ENCODE measurements around the gene PCDHB12.
"Not testable (repeated sequence)": the region's sequence is repeated elsewhere in the genome, so short reads cannot be mapped to it uniquely, and the experiment has no call there.

PCDHB12 gene

DNA sequence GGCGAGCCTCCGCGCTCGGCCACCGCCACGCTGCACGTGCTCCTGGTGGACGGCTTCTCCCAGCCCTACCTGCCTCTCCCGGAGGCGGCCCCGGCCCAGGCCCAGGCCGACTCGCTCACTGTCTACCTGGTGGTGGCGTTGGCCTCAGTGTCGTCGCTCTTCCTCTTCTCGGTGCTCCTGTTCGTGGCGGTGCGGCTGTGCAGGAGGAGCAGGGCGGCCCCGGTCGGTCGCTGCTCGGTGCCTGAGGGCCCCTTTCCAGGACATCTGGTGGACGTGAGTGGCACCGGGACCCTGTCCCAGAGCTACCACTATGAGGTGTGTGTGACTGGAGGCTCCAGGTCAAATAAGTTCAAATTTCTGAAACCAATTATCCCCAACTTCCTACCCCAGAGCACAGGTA, 2.3 kb downstream of the PCDHB12 start:
- DNase-seq: not testable (repeated sequence)

DNA sequence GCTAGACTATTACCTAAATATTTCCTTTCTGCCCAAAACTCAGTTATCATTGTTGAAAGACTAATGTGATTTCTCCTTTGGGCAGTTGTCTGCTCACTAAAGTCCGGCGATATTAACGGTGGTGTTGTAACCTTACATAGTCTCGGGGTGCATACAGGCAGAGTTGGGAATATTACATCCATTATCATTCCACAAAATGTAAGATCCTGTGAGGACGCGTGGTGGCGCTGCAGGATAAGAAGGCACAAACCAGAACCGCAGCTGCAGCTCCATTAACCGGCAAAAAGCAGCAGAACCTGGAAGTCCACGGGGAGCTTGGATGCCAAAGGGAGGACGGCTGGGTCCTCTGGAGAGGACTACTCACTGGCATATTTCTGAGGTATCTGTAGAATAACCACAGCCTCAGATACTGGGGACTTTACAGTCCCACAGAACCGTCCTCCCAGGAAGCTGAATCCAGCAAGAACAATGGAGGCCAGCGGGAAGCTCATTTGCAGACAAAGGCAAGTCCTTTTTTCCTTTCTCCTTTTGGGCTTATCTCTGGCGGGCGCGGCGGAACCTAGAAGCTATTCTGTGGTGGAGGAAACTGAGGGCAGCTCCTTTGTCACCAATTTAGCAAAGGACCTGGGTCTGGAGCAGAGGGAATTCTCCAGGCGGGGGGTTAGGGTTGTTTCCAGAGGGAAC, 5.3 kb downstream of the PCDHB12 start, which contains the start of gene PCDHB13:
Gene PCDHB13, plus strand, starts transcription at position 264 of the 684 bp plus-strand sequence. Its CDS starts 205 bp downstream, at position 469.
- DNase-seq: not testable (repeated sequence)

DNA sequence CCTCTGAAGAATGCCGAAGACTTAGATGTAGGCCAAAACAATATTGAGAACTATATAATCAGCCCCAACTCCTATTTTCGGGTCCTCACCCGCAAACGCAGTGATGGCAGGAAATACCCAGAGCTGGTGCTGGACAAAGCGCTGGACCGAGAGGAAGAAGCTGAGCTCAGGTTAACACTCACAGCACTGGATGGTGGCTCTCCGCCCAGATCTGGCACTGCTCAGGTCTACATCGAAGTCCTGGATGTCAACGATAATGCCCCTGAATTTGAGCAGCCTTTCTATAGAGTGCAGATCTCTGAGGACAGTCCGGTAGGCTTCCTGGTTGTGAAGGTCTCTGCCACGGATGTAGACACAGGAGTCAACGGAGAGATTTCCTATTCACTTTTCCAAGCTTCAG, 6.1 kb downstream of the PCDHB12 start:
- not testable (repeated sequence) for DNase-seq

GRCh38 chr5:141215504-141215903, 7.0 kb downstream of the PCDHB12 start:
- not testable (repeated sequence) for DNase-seq

DNA sequence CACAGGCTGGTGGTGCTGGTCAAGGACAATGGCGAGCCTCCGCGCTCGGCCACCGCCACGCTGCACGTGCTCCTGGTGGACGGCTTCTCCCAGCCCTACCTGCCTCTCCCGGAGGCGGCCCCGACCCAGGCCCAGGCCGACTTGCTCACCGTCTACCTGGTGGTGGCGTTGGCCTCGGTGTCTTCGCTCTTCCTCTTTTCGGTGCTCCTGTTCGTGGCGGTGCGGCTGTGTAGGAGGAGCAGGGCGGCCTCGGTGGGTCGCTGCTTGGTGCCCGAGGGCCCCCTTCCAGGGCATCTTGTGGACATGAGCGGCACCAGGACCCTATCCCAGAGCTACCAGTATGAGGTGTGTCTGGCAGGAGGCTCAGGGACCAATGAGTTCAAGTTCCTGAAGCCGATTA, 7.5 kb downstream of the PCDHB12 start:
- not testable (repeated sequence) for DNase-seq

- no peak for DNase-seq
Observed at GRCh38 chr5:141223112-141223783, 14.7 kb downstream of the PCDHB12 start, which contains the start of gene PCDHB14. TSS of gene PCDHB14 (plus strand) at chr5:141223343. CDS start at chr5:141223506, 163 bp downstream.

GRCh38 chr5:141224844-141225243, 16.3 kb downstream of the PCDHB12 start:
- not testable (repeated sequence) for DNase-seq

GRCh38 chr5:141225421-141225820, 16.9 kb downstream of the PCDHB12 start:
- DNase-seq: not testable (repeated sequence)

GRCh38 chr5:141234109-141234667, 25.7 kb downstream of the PCDHB12 start:
- DNase-seq: no peak

DNA sequence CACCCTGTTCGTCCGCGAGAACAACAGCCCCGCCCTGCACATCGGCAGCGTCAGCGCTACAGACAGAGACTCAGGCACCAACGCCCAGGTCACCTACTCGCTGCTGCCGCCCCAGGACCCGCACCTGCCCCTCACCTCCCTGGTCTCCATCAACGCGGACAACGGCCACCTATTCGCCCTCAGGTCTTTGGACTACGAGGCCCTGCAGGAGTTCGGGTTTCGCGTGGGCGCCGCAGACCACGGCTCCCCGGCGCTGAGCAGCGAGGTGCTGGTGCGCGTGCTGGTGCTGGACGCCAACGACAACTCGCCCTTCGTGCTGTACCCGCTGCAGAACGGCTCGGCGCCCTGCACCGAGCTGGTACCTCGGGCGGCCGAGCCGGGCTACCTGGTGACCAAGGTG, 27.4 kb downstream of the PCDHB12 start:
- DNase-seq: not testable (repeated sequence)

DNA sequence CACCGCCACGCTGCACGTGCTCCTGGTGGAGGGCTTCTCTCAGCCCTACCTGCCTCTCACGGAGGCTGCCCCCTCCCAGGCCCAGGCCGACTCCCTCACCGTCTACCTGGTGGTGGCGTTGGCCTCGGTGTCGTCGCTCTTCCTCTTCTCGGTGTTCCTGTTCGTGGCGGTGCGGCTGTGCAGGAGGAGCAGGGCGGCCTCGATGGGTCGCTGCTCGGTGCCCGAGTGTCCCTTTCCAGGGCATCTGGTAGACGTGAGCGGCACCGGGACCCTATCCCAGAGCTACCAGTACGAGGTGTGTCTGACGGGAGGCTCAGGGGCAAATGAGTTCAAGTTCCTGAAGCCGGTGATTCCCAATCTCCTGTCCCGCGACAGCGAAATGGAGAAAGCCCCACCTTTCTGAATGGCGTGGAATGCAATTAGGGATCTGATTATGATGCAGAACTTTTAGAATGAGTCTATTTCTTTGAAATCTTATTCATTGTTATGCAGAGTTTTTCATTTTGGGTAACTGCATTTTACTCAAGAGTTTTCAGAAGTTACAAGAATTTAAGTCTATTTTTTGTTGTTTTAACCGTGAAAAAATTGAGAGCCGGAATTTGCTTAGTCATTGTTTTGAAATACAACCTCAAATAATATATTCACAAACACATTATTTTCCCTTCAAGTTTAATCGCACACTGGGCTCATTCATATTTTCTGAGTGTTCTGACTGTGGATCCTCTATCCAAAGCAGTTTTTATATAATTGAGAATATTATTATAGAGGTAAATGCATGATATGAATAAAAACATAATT, 28.2 kb downstream of the PCDHB12 start:
- DNase-seq: no peak

DNA sequence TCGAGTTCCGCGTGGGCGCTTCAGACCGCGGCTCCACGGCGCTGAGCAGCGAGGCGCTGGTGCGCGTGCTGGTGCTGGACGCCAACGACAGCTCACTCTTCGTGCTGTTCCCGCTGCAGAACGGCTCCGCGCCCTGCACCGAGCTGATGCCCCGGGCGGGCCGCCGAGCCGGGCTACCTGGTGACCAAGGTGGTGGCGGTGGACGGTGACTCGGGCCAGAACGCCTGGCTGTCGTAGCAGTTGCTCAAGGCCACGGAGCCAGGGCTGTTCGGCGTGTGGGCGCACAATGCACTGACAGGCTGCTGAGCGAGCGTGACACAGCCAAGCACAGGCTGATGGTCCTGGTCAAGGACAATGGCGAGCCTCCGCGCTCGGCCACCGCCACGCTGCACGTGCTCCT, 33.0 kb downstream of the PCDHB12 start:
- DNase-seq: no peak

GRCh38 chr5:141245250-141245717, 36.8 kb downstream of the PCDHB12 start, which contains the start of gene PCDHB15:
TSS of gene PCDHB15 (plus strand) at chr5:141245395. CDS start at chr5:141245579, 184 bp downstream.
- DNase-seq: peak in 1 of 2 donors; percentile 14

- DNase-seq: not testable (repeated sequence)
Observed at GRCh38 chr5:141246971-141247370, 38.5 kb downstream of the PCDHB12 start.

GRCh38 chr5:141247434-141247833, 38.9 kb downstream of the PCDHB12 start:
- not testable (repeated sequence) for DNase-seq

DNA sequence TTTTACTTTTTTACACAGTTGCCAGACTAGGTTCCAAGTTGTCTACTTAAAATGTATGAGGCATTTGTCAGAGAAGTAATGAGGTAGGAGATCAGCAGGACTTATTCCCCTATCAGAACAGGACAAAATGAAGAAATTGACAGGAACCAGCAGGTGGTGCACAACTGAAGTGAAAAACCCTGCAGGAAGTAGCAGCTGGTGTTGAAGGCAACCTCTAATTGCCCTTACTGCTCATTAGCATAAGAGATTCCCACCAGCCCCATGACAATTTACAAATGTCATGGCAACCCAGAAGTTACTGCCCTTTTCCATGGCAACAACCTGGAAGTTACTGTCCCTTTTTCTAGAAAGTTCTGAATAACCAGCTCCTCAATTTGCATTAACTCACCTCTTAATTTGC, 42.1 kb downstream of the PCDHB12 start:
- no peak for DNase-seq

GRCh38 chr5:141258464-141258863, 49.9 kb downstream of the PCDHB12 start:
- DNase-seq: no peak

GRCh38 chr5:141258948-141259347, 50.4 kb downstream of the PCDHB12 start:
- no peak for DNase-seq

GRCh38 chr5:141260458-141261237, 52.1 kb downstream of the PCDHB12 start:
- no peak for DNase-seq

- no peak for DNase-seq
Observed at GRCh38 chr5:141261238-141261546, 52.7 kb downstream of the PCDHB12 start.
